ENCODE measurements around the gene BCAP29.
"Not testable (repeated sequence)": the region's sequence is repeated elsewhere in the genome, so short reads cannot be mapped to it uniquely, and the experiment has no call there.

BCAP29 gene

GRCh38 chr7:107579885-107580715 is at the start of gene BCAP29:
TSS of gene BCAP29 (plus strand) at chr7:107580246. CDS start at chr7:107580773, 527 bp downstream.
- POLR2A ChIA-PET (ENCODE audit: low non-redundant PET), result no interaction called here
- no peak for DNase-seq (ENCODE audit: low spot score)
- CTCF ChIA-PET, result interaction anchor here (0.6 to 0.8 kb wide), 6 partner anchors 9 to 299 kb away, joined by 3 to 5 read pairs (median 4); no protein-coding TSS in a partner anchor
- H3K27ac ChIP-seq, result peak within 1 kb of the TSS; percentile 85
- TF ChIP-seq CTCF (conservative IDR thresholded peaks at IDR 0.05; ENCODE audit: low read depth), result peak; percentile 45

- no peak for TF ChIP-seq CTCF (conservative IDR thresholded peaks at IDR 0.05; ENCODE audit: low read depth)
- no peak overlapping the region for H3K27ac ChIP-seq
- ChIA-PET CTCF (no interaction called here), POLR2A (ENCODE audit: low non-redundant PET) (no interaction called here)
- no peak for DNase-seq (ENCODE audit: low spot score)
Measured at GRCh38 chr7:107530751-107531150, 49.3 kb upstream of the BCAP29 start.

- CTCF ChIA-PET, result interaction anchor here (0.6 kb wide), 1 partner anchor 108 kb away, joined by 3 read pairs; no protein-coding TSS in a partner anchor
- no peak for TF ChIP-seq CTCF (conservative IDR thresholded peaks at IDR 0.05; ENCODE audit: low read depth)
- POLR2A ChIA-PET (ENCODE audit: low non-redundant PET), result no interaction called here
- H3K27ac ChIP-seq, result no peak overlapping the region
- no peak for DNase-seq (ENCODE audit: low spot score)
Measured at GRCh38 chr7:107534139-107534538, 45.9 kb upstream of the BCAP29 start.

- H3K27ac ChIP-seq; POLR2A ChIA-PET (ENCODE audit: low non-redundant PET); DNase-seq (ENCODE audit: low spot score); CTCF ChIA-PET: not testable (repeated sequence)
Measured at GRCh38 chr7:107537228-107537627, 42.8 kb upstream of the BCAP29 start.

GRCh38 chr7:107538001-107538400 is 42.0 kb upstream of the BCAP29 start:
- ChIA-PET POLR2A (ENCODE audit: low non-redundant PET) (no interaction called here), CTCF (no interaction called here)
- no peak overlapping the region for H3K27ac ChIP-seq
- no peak for DNase-seq (ENCODE audit: low spot score)
- TF ChIP-seq CTCF (conservative IDR thresholded peaks at IDR 0.05; ENCODE audit: low read depth), result no peak

GRCh38 chr7:107543338-107543993 is 36.6 kb upstream of the BCAP29 start:
- ChIA-PET CTCF (no interaction called here), POLR2A (ENCODE audit: low non-redundant PET) (no interaction called here)
- TF ChIP-seq CTCF (conservative IDR thresholded peaks at IDR 0.05; ENCODE audit: low read depth), result no peak
- no peak overlapping the region for H3K27ac ChIP-seq
- no peak for DNase-seq (ENCODE audit: low spot score)
